Fibroblast of lung (primary cell): ENCODE measurements around the gene HTT. TPM values are rescaled to one million over a fixed set of nuclear protein-coding genes. Genes with fewer than 3 reads are reported as not detected.

ENCODE experiments used
- DNase-seq, 2 donors: peaks; one replicate each; pipeline versions ENCODE4 v3.0.0 to v3.0.0-alpha.2; 2010; ENCODE audit warnings: low read depth in 2 of 2
- H2AFZ ChIP-seq: 2 replicates; pipeline ENCODE4 v1.5.1; 2012; ENCODE audit warnings: low read length, control low read depth, inconsistent platforms
- H3K27ac ChIP-seq: 2 replicates; pipeline ENCODE4 v1.5.1; 2011; ENCODE audit warnings: low read length, control low read depth; ENCODE audit not compliant: insufficient read depth
- H3K27me3 ChIP-seq: 2 replicates; pipeline ENCODE4 v1.5.1; 2011; ENCODE audit warnings: mild to moderate bottlenecking, low read length; ENCODE audit not compliant: control insufficient read depth, insufficient read depth
- H3K36me3 ChIP-seq: 2 replicates; pipeline ENCODE4 v1.5.1; 2011; ENCODE audit warnings: low read length; ENCODE audit not compliant: control insufficient read depth, insufficient read depth
- H3K4me1 ChIP-seq: 2 replicates; pipeline ENCODE4 v1.5.1; 2011; ENCODE audit warnings: low read length; ENCODE audit not compliant: control insufficient read depth, insufficient read depth; ENCODE audit errors: extremely low read depth
- H3K4me2 ChIP-seq: 2 replicates; pipeline ENCODE4 v1.5.1; 2011; ENCODE audit warnings: low read length, control low read depth; ENCODE audit not compliant: insufficient read depth; ENCODE audit errors: extremely low read depth
- H3K4me3 ChIP-seq, 4 experiments: fragments of 200-600 bp in 1 of 4; sonication (generic) in 1 of 4; replicated peaks in 1 of 4; 2 replicates each; pipeline ENCODE4 v1.5.1; 2011 to 2016; ENCODE audit warnings: low read length in 4 of 4, low read depth in 3 of 4, mild to moderate bottlenecking in 3 of 4, control low read depth in 2 of 4, inconsistent platforms in 1 of 4, mixed read lengths in 1 of 4; ENCODE audit not compliant: insufficient read depth in 1 of 4; ENCODE audit errors: control extremely low read depth in 1 of 4
- H3K79me2 ChIP-seq: 2 replicates; pipeline ENCODE4 v1.5.1; 2012; ENCODE audit warnings: mild to moderate bottlenecking, low read length, inconsistent platforms; ENCODE audit not compliant: control insufficient read depth, insufficient read depth
- H3K9ac ChIP-seq: 2 replicates; pipeline ENCODE4 v1.5.1; 2011; ENCODE audit warnings: mild to moderate bottlenecking, low read length, control low read depth; ENCODE audit not compliant: insufficient read depth
- H3K9me3 ChIP-seq: 2 replicates; pipeline ENCODE4 v1.5.1; 2012; ENCODE audit warnings: low read depth, low read length; ENCODE audit not compliant: control insufficient read depth, insufficient read depth
- H4K20me1 ChIP-seq: 2 replicates; pipeline ENCODE4 v1.5.1; 2011; ENCODE audit warnings: low read length; ENCODE audit not compliant: control insufficient read depth, insufficient read depth; ENCODE audit errors: extremely low read depth
- EZH2 ChIP-seq: IDR thresholded peaks from 2 replicates; pipeline ENCODE4 v1.5.1; 2012; ENCODE audit warnings: low read length, control low read depth, mild to moderate bottlenecking; ENCODE audit errors: missing control alignments
- polyA plus RNA-seq, 2 donors: library from polyadenylated mRNA; depleted of rRNA in 1 of 2; stranded (reverse) in 1 of 2; unstranded in 1 of 2; fragments of >200 nt; gene quantifications; 2 replicates each; pipeline ENCODE4 v1.2.1, GENCODE V29; 2011 to 2012; ENCODE audit warnings: missing spikeins in 1 of 2
- total RNA-seq: library from RNA; depleted of rRNA; stranded (reverse); fragments of >200 nt; gene quantifications from 2 replicates; pipeline ENCODE4 v1.2.1, GENCODE V29; 2014
- TF ChIP-seq, protein P1 (sequence below), 2 donors: IDR thresholded peaks in 1 of 2; conservative IDR thresholded peaks in 1 of 2; 1 replicate in 1 of 2; 2 replicates in 1 of 2; pipeline ENCODE4 v1.5.1; 2011 to 2012; ENCODE audit warnings: low read length in 2 of 2, control low read depth in 1 of 2, inconsistent platforms in 1 of 2, low read depth in 1 of 2, mild to moderate bottlenecking in 1 of 2

HTT gene
- total and polyA plus RNA-seq, 2 donors (not counting 1 experiment from before 2014, with no cell fraction given): 13.2 to 41.8 TPM

DNA sequence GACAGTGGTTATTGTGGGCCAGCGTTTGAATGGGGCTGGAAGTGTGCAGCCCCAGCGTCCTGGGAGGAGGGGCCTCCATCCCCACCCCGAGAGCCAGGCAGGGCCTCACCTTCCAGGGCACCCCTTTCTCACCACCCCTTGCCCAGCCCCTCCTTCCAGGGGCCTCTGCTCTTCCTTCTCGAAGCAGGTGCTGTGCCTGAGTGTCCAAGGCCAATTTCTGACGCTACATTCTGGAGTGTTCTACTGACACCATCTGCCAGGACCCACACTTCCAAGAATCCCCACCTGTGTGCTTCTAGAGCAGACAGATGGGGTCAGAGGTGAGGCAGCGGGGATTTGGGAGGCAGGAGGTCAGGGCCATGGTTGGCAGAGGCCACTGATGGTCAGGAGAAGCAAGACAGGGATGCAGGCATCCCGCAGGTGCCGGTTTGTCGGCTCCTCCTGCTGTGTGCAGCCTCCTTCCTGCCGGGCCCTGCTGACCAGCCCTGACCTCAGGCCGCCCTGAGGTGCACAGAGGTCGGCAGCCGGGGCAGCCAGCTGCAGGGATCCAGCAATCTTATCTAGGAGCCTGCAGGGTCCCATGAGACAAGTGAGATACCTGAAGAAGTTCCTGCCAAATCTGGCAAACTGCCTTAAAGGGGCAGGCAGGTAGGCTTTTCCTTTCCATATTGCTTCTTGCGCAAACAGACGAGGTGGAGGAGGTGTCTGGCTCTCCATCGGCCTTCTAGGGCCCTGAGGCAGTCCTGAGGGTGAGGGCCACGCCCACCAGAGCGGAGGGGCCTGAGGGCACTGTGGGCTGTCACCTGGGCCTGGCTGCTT, 193.3 kb downstream of the HTT start:
- no peak overlapping the region for H3K27ac ChIP-seq
- H3K4me1 ChIP-seq: no peaks in the 10 kb centered on the region
- no peaks in the 10 kb centered on the region for H3K27me3 ChIP-seq
- DNase-seq: no peak
- H3K9me3 ChIP-seq: no peaks in the 10 kb centered on the region
- H3K79me2 ChIP-seq: no peaks in the 10 kb centered on the region
- TF ChIP-seq, protein P1, sequence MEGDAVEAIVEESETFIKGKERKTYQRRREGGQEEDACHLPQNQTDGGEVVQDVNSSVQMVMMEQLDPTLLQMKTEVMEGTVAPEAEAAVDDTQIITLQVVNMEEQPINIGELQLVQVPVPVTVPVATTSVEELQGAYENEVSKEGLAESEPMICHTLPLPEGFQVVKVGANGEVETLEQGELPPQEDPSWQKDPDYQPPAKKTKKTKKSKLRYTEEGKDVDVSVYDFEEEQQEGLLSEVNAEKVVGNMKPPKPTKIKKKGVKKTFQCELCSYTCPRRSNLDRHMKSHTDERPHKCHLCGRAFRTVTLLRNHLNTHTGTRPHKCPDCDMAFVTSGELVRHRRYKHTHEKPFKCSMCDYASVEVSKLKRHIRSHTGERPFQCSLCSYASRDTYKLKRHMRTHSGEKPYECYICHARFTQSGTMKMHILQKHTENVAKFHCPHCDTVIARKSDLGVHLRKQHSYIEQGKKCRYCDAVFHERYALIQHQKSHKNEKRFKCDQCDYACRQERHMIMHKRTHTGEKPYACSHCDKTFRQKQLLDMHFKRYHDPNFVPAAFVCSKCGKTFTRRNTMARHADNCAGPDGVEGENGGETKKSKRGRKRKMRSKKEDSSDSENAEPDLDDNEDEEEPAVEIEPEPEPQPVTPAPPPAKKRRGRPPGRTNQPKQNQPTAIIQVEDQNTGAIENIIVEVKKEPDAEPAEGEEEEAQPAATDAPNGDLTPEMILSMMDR (conservative IDR thresholded peaks at IDR 0.05 in 1 of 2, IDR thresholded peaks at IDR 0.05 in 1 of 2; ENCODE audit: low read depth in 1 of 2, low read length in 2 of 2): no peak
- no peak for TF ChIP-seq EZH2
- no peaks in the 10 kb centered on the region for H3K36me3 ChIP-seq
- no peak overlapping the region for H3K4me3 ChIP-seq
- H3K4me2 ChIP-seq: no peak overlapping the region
- H2AFZ ChIP-seq: no peak overlapping the region
- no peak overlapping the region for H3K9ac ChIP-seq
- H4K20me1 ChIP-seq: no peaks in the 10 kb centered on the region

GRCh38 chr4:3268395-3269104, 194.1 kb downstream of the HTT start:
- Histone ChIP-seq H3K4me2 (no peak overlapping the region), H3K9ac (no peak overlapping the region), H3K9me3 (no peaks in the 10 kb centered on the region), H3K4me3 (no peak overlapping the region), H3K79me2 (no peaks in the 10 kb centered on the region), H3K36me3 (no peaks in the 10 kb centered on the region), H4K20me1 (no peaks in the 10 kb centered on the region), H3K4me1 (no peaks in the 10 kb centered on the region), H3K27me3 (no peaks in the 10 kb centered on the region), H3K27ac (no peak overlapping the region), H2AFZ (no peak overlapping the region)
- DNase-seq: no peak
- no peak for TF ChIP-seq EZH2
- TF ChIP-seq, protein P1 (conservative IDR thresholded peaks at IDR 0.05 in 1 of 2, IDR thresholded peaks at IDR 0.05 in 1 of 2; ENCODE audit: low read depth in 1 of 2, low read length in 2 of 2): no peak

DNA sequence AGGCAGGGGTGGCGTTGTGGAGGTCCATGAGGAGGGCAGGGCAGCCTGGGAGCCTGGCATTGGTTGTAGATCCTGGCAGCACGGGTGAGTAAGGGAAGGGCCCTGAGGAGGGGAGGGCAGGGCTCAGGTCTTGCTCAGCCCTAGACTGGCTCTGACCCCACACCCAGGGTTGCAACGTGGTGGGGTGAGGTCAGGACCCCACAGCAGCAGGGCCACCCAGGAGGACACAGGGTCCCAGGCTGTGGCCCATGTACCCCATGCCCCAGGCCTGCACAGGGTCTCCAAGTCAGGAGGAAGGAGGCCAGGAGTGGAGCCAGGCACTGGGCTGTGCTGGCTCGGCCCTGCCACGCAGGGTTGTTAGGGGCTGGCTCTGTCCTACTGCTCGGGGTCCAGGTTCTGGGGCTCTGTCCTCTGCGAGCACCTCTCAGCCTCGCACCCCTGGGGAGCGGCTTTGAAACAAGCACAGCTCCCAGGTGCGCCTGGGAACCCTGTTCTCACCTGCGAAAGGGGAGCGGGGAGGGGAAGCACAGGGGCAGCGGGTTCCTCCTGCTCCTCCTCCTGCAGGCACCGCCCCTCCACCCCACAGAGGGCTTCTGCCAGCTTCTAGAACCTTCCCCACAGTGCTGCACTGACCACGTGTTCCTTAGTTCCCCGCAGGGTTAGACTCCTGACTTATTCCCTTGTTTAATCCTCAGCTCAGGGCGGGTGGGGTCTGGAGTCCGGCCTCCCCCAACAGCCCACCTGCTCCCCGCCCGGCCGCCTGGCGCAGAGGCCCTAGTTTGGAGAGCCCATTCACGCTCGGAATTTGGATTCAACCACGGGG, 194.8 kb downstream of the HTT start:
- Histone ChIP-seq H3K36me3 (no peaks in the 10 kb centered on the region), H3K9ac (no peak overlapping the region), H3K79me2 (no peaks in the 10 kb centered on the region), H3K4me3 (no peak overlapping the region), H3K27me3 (no peaks in the 10 kb centered on the region), H3K9me3 (no peaks in the 10 kb centered on the region), H3K27ac (no peak overlapping the region), H4K20me1 (no peaks in the 10 kb centered on the region), H2AFZ (no peak overlapping the region), H3K4me1 (no peaks in the 10 kb centered on the region), H3K4me2 (no peak overlapping the region)
- TF ChIP-seq EZH2: no peak
- TF ChIP-seq, protein P1 (conservative IDR thresholded peaks at IDR 0.05 in 1 of 2, IDR thresholded peaks at IDR 0.05 in 1 of 2; ENCODE audit: low read depth in 1 of 2, low read length in 2 of 2): no peak
- no peak for DNase-seq
